Transverse colon (tissue), 4 donors: ENCODE results near the gene C5orf63.

Source experiments
- EP300 ChIP-seq: sonication (generic); formaldehyde crosslinking; IDR thresholded peaks from one replicate; pipeline ENCODE4 v1.6.1; 2017; ENCODE audit warnings: antibody characterized with exemption, low read depth
- POLR2A ChIP-seq: fragments of 450-650 bp; IDR thresholded peaks from one replicate; pipeline ENCODE4 v1.6.1; 2016; ENCODE audit warnings: antibody characterized with exemption, mild to moderate bottlenecking, moderate library complexity
- POLR2AphosphoS5 ChIP-seq, 3 donors: sonication (generic); formaldehyde crosslinking; IDR thresholded peaks; one replicate each; pipeline ENCODE4 v1.6.1; 2016; ENCODE audit warnings: antibody characterized with exemption in 3 of 3
- TF ChIP-seq, protein P1 (sequence below), 5 experiments: fragments of 200-600 bp in 3 of 5; fragments of 450-650 bp in 2 of 5; sonication (generic) in 3 of 5; IDR thresholded peaks; 1 replicate in 2 of 5; 2 replicates in 3 of 5; pipeline ENCODE4 v1.5.1; 2016 to 2017; ENCODE audit warnings: antibody characterized with exemption in 5 of 5, inconsistent platforms in 3 of 5, mild to moderate bottlenecking in 2 of 5, moderate library complexity in 1 of 5

DNA sequence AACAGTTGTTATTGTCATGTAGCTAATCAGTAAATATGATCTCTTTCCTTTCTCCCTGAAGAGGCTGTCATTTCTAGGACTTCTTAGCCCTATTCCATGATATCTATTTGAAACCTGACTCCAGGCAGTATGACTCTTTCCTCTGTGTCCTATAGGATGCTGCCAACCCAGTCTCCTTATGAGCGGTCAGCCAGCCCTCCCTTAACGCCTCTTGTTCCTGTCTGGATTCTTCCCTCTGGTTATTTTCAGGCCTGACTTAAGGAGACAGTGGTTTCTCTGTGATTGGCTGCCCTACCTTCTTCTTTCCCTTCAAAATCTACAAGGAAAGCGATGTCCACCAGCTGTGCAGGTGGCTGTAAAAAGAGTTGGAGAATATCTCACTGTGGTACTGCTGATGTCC, 19.4 kb upstream of the C5orf63 start:
- TF ChIP-seq, protein P1, sequence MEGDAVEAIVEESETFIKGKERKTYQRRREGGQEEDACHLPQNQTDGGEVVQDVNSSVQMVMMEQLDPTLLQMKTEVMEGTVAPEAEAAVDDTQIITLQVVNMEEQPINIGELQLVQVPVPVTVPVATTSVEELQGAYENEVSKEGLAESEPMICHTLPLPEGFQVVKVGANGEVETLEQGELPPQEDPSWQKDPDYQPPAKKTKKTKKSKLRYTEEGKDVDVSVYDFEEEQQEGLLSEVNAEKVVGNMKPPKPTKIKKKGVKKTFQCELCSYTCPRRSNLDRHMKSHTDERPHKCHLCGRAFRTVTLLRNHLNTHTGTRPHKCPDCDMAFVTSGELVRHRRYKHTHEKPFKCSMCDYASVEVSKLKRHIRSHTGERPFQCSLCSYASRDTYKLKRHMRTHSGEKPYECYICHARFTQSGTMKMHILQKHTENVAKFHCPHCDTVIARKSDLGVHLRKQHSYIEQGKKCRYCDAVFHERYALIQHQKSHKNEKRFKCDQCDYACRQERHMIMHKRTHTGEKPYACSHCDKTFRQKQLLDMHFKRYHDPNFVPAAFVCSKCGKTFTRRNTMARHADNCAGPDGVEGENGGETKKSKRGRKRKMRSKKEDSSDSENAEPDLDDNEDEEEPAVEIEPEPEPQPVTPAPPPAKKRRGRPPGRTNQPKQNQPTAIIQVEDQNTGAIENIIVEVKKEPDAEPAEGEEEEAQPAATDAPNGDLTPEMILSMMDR (IDR thresholded peaks at IDR 0.05): no peak
- TF ChIP-seq EP300: no peak
- TF ChIP-seq POLR2A: no peak
- no peak for TF ChIP-seq POLR2AphosphoS5 (IDR thresholded peaks at IDR 0.05)
